ENCODE measurements around the gene PRKAG2. TPM values are rescaled to one million over a fixed set of nuclear protein-coding genes. Genes with fewer than 3 reads are reported as not detected.
A peak's percentile ranks its signal among the peaks of the same experiment; 100 is the strongest.

The PRKAG2 gene
- total and polyA plus RNA-seq, 4 donors = 3.6 to 25.1 (median 16.8) TPM

- no peak for TF ChIP-seq ZBTB33 (IDR thresholded peaks at IDR 0.05)
- TF ChIP-seq ATF3 (IDR thresholded peaks at IDR 0.05) = no peak
- no peak for TF ChIP-seq EGR1 (IDR thresholded peaks at IDR 0.05; ENCODE audit: low read depth in 2 of 2)
- TF ChIP-seq REST (IDR thresholded peaks at IDR 0.05) = no peak
- no peak for TF ChIP-seq JUND (IDR thresholded peaks at IDR 0.05)
- TF ChIP-seq SP1 (IDR thresholded peaks at IDR 0.05) = no peak
- TF ChIP-seq YY1 (IDR thresholded peaks at IDR 0.05) = no peak
- H3K36me3 ChIP-seq (ENCODE audit: control insufficient read depth in 4 of 4, insufficient read depth in 3 of 4, low read depth in 1 of 4, low read length in 3 of 4) = peaks cover 0 to 20% (median 2%) of the 10 kb centered on the region in 4 donors
- 92% methylated on average over 7 of the region's 7 CpGs for WGBS
- no peaks in the 10 kb centered on the region for H3K27me3 ChIP-seq (ENCODE audit: control insufficient read depth in 4 of 4, insufficient read depth in 4 of 4, low read length in 3 of 4)
- H3K4me1 ChIP-seq (ENCODE audit: control insufficient read depth in 4 of 4, insufficient read depth in 4 of 4, low read length in 3 of 4) = peaks cover 0 to 21% (median 8%) of the 10 kb centered on the region in 4 donors
- DNase-seq (ENCODE audit: low spot score) = no peak
- no peak overlapping the region for H3K9ac ChIP-seq (ENCODE audit: low read depth in 1 of 2, low read length in 2 of 2)
- H3K27ac ChIP-seq (ENCODE audit: low read depth in 1 of 2, low read length in 2 of 2) = peak overlapping the region in 1 of 2 donors; percentile 23
- H3K4me3 ChIP-seq (ENCODE audit: low read depth in 1 of 3, low read length in 3 of 3) = no peak overlapping the region
- no peaks in the 10 kb centered on the region for H3K9me3 ChIP-seq (ENCODE audit: control insufficient read depth in 4 of 4, low read length in 3 of 4)
Observed at GRCh38 chr7:151847136-151847535, 29.8 kb downstream of the PRKAG2 start.

GRCh38 chr7:151845412-151846205 lies 31.3 kb downstream of the PRKAG2 start:
- Histone ChIP-seq H3K4me3 (ENCODE audit: low read depth in 1 of 3, low read length in 3 of 3) (no peak overlapping the region), H3K27ac (ENCODE audit: low read depth in 1 of 2, low read length in 2 of 2) (peak overlapping the region; percentile 76 to 82), H3K4me1 (ENCODE audit: control insufficient read depth in 4 of 4, insufficient read depth in 4 of 4, low read length in 3 of 4) (peaks cover 0 to 6% (median 4%) of the 10 kb centered on the region in 4 donors), H3K36me3 (ENCODE audit: control insufficient read depth in 4 of 4, insufficient read depth in 3 of 4, low read depth in 1 of 4, low read length in 3 of 4) (peaks cover 0 to 20% (median 2%) of the 10 kb centered on the region in 4 donors), H3K9ac (ENCODE audit: low read depth in 1 of 2, low read length in 2 of 2) (no peak overlapping the region), H3K27me3 (ENCODE audit: control insufficient read depth in 4 of 4, insufficient read depth in 4 of 4, low read length in 3 of 4) (no peaks in the 10 kb centered on the region), H3K9me3 (ENCODE audit: control insufficient read depth in 4 of 4, low read length in 3 of 4) (no peaks in the 10 kb centered on the region)
- 94% methylated on average over 28 of the region's 28 CpGs for WGBS
- DNase-seq (ENCODE audit: low spot score) = no peak
- no peak for TF ChIP-seq EGR1 (IDR thresholded peaks at IDR 0.05; ENCODE audit: low read depth in 2 of 2)
- no peak for TF ChIP-seq SP1 (IDR thresholded peaks at IDR 0.05)
- no peak for TF ChIP-seq GABPA (IDR thresholded peaks at IDR 0.05 in 1 of 2, conservative IDR thresholded peaks at IDR 0.05 in 1 of 2)
- TF ChIP-seq CTCF (IDR thresholded peaks at IDR 0.05; ENCODE audit: low read depth, low read length, missing input control) = no peak
- TF ChIP-seq HNF4A (conservative IDR thresholded peaks at IDR 0.05) = no peak
- no peak for TF ChIP-seq FOXA1 (IDR thresholded peaks at IDR 0.05)
- no peak for TF ChIP-seq RXRA (IDR thresholded peaks at IDR 0.05)
- no peak for TF ChIP-seq TAF1 (conservative IDR thresholded peaks at IDR 0.05)
- no peak for TF ChIP-seq NR2F2 (IDR thresholded peaks at IDR 0.05)
- no peak for TF ChIP-seq RAD21 (IDR thresholded peaks at IDR 0.05)
- TF ChIP-seq YY1 (IDR thresholded peaks at IDR 0.05) = no peak
- no peak for TF ChIP-seq FOXA2 (IDR thresholded peaks at IDR 0.05)
- no peak for TF ChIP-seq ZBTB33 (IDR thresholded peaks at IDR 0.05)
- TF ChIP-seq REST (IDR thresholded peaks at IDR 0.05) = no peak
- no peak for TF ChIP-seq JUND (IDR thresholded peaks at IDR 0.05)
- TF ChIP-seq HNF4G (IDR thresholded peaks at IDR 0.05) = no peak
